WTC11 (cell line): ENCODE measurements around the gene GNG4. TPM values are rescaled to one million over a fixed set of nuclear protein-coding genes. Genes with fewer than 3 reads are reported as not detected.

Source experiments
- ATAC-seq: fragments of 200-7000 bp; cut with Tn5 transposase; 2 replicates; pipeline ENCODE4 v1.10.0; 2021; ENCODE audit warnings: mild to moderate bottlenecking, moderate library complexity
- CTCF ChIA-PET: fragments of 300-600 bp; sonication (Branson Sonifier 250); formaldehyde crosslinking; loops from one replicate; lab custom pipeline; 2021; ENCODE audit warnings: antibody characterized with exemption; lab: Charles Lee
- POLR2A ChIA-PET: fragments of 350-600 bp; sonication (Branson Sonifier 250); formaldehyde crosslinking; loops from one replicate; lab custom pipeline; 2021; ENCODE audit warnings: antibody characterized with exemption; lab: Charles Lee
- DNase-seq: peaks from one replicate; pipeline ENCODE4 v3.0.0; 2021; ENCODE audit warnings: low spot score
- H3K27ac Mint-ChIP-seq: 2 replicates; pipeline ENCODE4 v1.8.0; 2021; ENCODE audit warnings: mixed read lengths
- H3K27me3 Mint-ChIP-seq: 2 replicates; pipeline ENCODE4 v1.8.0; 2021; ENCODE audit warnings: low read depth, mild to moderate bottlenecking, moderate library complexity, mixed read lengths
- H3K36me3 Mint-ChIP-seq: 2 replicates; pipeline ENCODE4 v1.8.0; 2021; ENCODE audit warnings: mixed read lengths
- H3K4me1 Mint-ChIP-seq: 2 replicates; pipeline ENCODE4 v1.8.0; 2022; ENCODE audit warnings: mixed read lengths
- H3K4me3 Mint-ChIP-seq: 2 replicates; pipeline ENCODE4 v1.8.0; 2021; ENCODE audit warnings: mild to moderate bottlenecking, moderate library complexity, mixed read lengths
- H3K9me3 Mint-ChIP-seq: 2 replicates; pipeline ENCODE4 v1.8.0; 2021; ENCODE audit warnings: mixed read lengths
- ARID4B ChIP-seq: sonication (generic); formaldehyde crosslinking; IDR thresholded peaks from 2 replicates; pipeline ENCODE4 v1.8.0; 2023; ENCODE audit warnings: missing genetic modification reagents, mild to moderate bottlenecking, borderline replicate concordance
- CTCF ChIP-seq: fragments of 200-600 bp; IDR thresholded peaks from 2 replicates; pipeline ENCODE4 v1.8.0; 2022; ENCODE audit warnings: antibody characterized with exemption
- E2F1 ChIP-seq: sonication (generic); formaldehyde crosslinking; IDR thresholded peaks from 2 replicates; pipeline ENCODE4 v1.8.0; 2022; ENCODE audit warnings: mild to moderate bottlenecking, missing genetic modification reagents
- ESRRA ChIP-seq: sonication (generic); formaldehyde crosslinking; IDR thresholded peaks from 2 replicates; pipeline ENCODE4 v1.8.1; 2022; ENCODE audit warnings: mild to moderate bottlenecking, missing genetic modification reagents, borderline replicate concordance
- ETV6 ChIP-seq: sonication (generic); formaldehyde crosslinking; IDR thresholded peaks from 2 replicates; pipeline ENCODE4 v1.8.1; 2022; ENCODE audit warnings: mild to moderate bottlenecking, missing genetic modification reagents
- GRHL2 ChIP-seq: fragments of 250-450 bp; sonication (Bioruptor Pico); IDR thresholded peaks from 2 replicates; pipeline ENCODE4 v1.8.0; 2022; ENCODE audit warnings: mild to moderate bottlenecking, moderate library complexity; ENCODE audit not compliant: insufficient replicate concordance, severe bottlenecking
- GTF2I ChIP-seq: fragments of 250-450 bp; sonication (Bioruptor Pico); conservative IDR thresholded peaks from 2 replicates; pipeline ENCODE4 v1.4.0; 2021; ENCODE audit warnings: mild to moderate bottlenecking
- MAX ChIP-seq: sonication (generic); formaldehyde crosslinking; IDR thresholded peaks from 2 replicates; pipeline ENCODE4 v1.8.0; 2022; ENCODE audit warnings: mild to moderate bottlenecking, missing genetic modification reagents
- MXD4 ChIP-seq: fragments of 250-450 bp; sonication (Bioruptor Pico); IDR thresholded peaks from 2 replicates; pipeline ENCODE4 v1.8.0; 2021; ENCODE audit warnings: mild to moderate bottlenecking, moderate library complexity, borderline replicate concordance
- NR1H2 ChIP-seq: sonication (generic); formaldehyde crosslinking; IDR thresholded peaks from 2 replicates; pipeline ENCODE4 v1.9.0; 2021; ENCODE audit warnings: mild to moderate bottlenecking, moderate library complexity, missing genetic modification reagents
- NR2C2 ChIP-seq: sonication (generic); formaldehyde crosslinking; IDR thresholded peaks from 2 replicates; pipeline ENCODE4 v1.8.0; 2022; ENCODE audit warnings: mild to moderate bottlenecking, missing genetic modification reagents
- OVOL2 ChIP-seq: fragments of 250-450 bp; sonication (Bioruptor Pico); IDR thresholded peaks from 2 replicates; pipeline ENCODE4 v1.9.0; 2021; ENCODE audit warnings: mild to moderate bottlenecking, borderline replicate concordance
- RORB ChIP-seq: fragments of 250-450 bp; sonication (Bioruptor Pico); IDR thresholded peaks from 2 replicates; pipeline ENCODE4 v1.9.0; 2021; ENCODE audit warnings: mild to moderate bottlenecking
- TEAD4 ChIP-seq: sonication (generic); formaldehyde crosslinking; IDR thresholded peaks from 2 replicates; pipeline ENCODE4 v1.8.0; 2022; ENCODE audit warnings: mild to moderate bottlenecking, missing genetic modification reagents
- ZMAT4 ChIP-seq: fragments of 250-450 bp; sonication (Bioruptor Pico); IDR thresholded peaks from 2 replicates; pipeline ENCODE4 v1.9.0; 2021; ENCODE audit warnings: mild to moderate bottlenecking
- ZNF425 ChIP-seq: fragments of 250-450 bp; sonication (Bioruptor Pico); conservative IDR thresholded peaks from 2 replicates; pipeline ENCODE4 v1.9.0; 2021; ENCODE audit warnings: mild to moderate bottlenecking
- ZNF512 ChIP-seq: sonication (generic); formaldehyde crosslinking; IDR thresholded peaks from 2 replicates; pipeline ENCODE4 v1.8.1; 2022; ENCODE audit warnings: missing genetic modification reagents, borderline replicate concordance
- total RNA-seq: library from RNA; stranded (reverse); gene quantifications from 3 replicates; pipeline ENCODE4 v1.2.3, GENCODE V29; 2021

GNG4 gene
- total RNA-seq, 1 experiment from 2014 or later, result 38.3 TPM

- H3K4me3 Mint-ChIP-seq, result no peak overlapping the region
- H3K27me3 Mint-ChIP-seq, result no peaks in the 10 kb centered on the region
- H3K9me3 Mint-ChIP-seq, result no peaks in the 10 kb centered on the region
- ChIA-PET POLR2A (interaction anchor here (1.0 kb wide), 1 partner anchor 52 kb away, joined by 3 read pairs; no protein-coding TSS in a partner anchor), CTCF (interaction anchor here (1.0 to 2.8 kb wide), 6 partner anchors 10 to 128 kb away, joined by 3 to 12 read pairs (median 4); partner anchors contain the start of gene B3GALNT2)
- TF ChIP-seq MXD4 (CRISPR knock-in tag) (no peak), ZNF512 (no peak), ZMAT4 (no peak), ETV6 (CRISPR knock-in tag) (no peak), MAX (CRISPR knock-in tag) (no peak), ARID4B (CRISPR knock-in tag) (no peak), NR1H2 (CRISPR knock-in tag) (no peak), ZNF425 (CRISPR knock-in tag) (no peak), TEAD4 (CRISPR knock-in tag) (no peak), NR2C2 (CRISPR knock-in tag) (no peak), CTCF (no peak), E2F1 (CRISPR knock-in tag) (no peak), RORB (no peak), ESRRA (CRISPR knock-in tag) (no peak), OVOL2 (no peak), GRHL2 (CRISPR knock-in tag) (no peak), GTF2I (CRISPR knock-in tag) (no peak)
- ATAC-seq, result no peak
- H3K36me3 Mint-ChIP-seq, result no peaks in the 10 kb centered on the region
- DNase-seq, result no peak
- peaks cover 54% of the 10 kb centered on the region for H3K4me1 Mint-ChIP-seq
- H3K27ac Mint-ChIP-seq, result peak overlapping the region; percentile 31
These were observed 16.8 kb downstream of the GNG4 start for GRCh38 chr1:235632506-235633401.
